ENCODE results near the gene MAP3K19. TPM values are rescaled to one million over a fixed set of nuclear protein-coding genes. Genes with fewer than 3 reads are reported as not detected.

Gene MAP3K19
- not detected in 2 replicates for total RNA-seq (2022)
- percentile 6 among the genes with signal in this experiment for Bru-seq, nascent RNA
- BruChase-seq, experiment 1, labeled RNA remaining after a 6-hour chase: percentile 6 among the genes with signal in this experiment
- percentile 6 among the genes with signal in this experiment for BruChase-seq, experiment 2, labeled RNA remaining after a 2-hour chase
- long read RNA-seq: 0 reads

GRCh38 chr2:135047300-135047699, at the start of gene MAP3K19:
MAP3K19 (minus strand) TSS chr2:135047447; CDS start chr2:135024647, 22,800 bp downstream.
- BruUV-seq (replicated peaks): no TSS peak
- H3K9me3 Mint-ChIP-seq (ENCODE audit: low read depth, unreplicated experiment): no peaks in the 10 kb centered on the region

DNA sequence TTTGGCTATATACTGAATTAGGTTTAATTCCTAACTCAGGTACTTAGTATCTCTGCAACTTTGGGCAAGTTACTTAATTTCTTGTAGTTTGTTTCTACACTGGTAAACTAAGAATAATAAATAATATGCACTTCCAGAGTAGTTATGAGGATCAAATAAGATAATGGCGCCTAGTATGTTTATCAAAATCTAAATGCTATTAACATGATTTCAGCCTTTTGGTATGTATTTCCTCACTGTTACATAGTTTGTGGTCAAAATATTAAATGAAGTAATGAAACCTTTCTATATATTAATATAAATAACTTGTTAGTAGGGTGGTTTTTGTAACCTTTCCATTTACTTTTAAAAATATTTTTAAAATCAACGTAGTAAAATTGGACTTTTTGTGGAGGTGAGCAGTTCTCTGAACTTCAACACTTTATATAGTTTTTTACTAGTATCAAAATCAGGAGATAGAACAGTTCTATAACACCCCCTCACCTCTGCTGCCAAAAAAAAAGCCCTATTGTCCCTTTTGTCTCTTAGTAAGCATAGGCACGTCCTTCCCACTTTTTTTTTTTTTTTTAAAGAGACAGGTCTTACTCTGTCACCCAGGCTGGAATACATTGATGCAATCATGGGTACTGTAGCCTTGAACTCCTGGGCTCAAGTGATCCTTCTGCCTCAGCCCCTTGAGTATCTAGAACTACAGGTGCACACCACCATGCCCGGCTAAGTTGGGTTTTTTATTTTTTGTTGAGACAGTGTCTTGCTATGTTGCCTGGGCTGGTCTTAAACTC, 49.6 kb upstream of the MAP3K19 start:
- intact Hi-C loops (cut with micrococcal nuclease; ENCODE audit: unreplicated experiment): no loop called here
- CTCF ChIA-PET: no interaction called here
- peaks cover 19% of the 10 kb centered on the region for H3K4me1 Mint-ChIP-seq (ENCODE audit: low read depth, unreplicated experiment)
- BruUV-seq (replicated peaks): no TSS peak
- no peak overlapping the region for H3K4me3 Mint-ChIP-seq (ENCODE audit: low read depth, unreplicated experiment)
- no peaks in the 10 kb centered on the region for H3K9me3 Mint-ChIP-seq (ENCODE audit: low read depth, unreplicated experiment)
- no peak overlapping the region for H3K27ac Mint-ChIP-seq (ENCODE audit: unreplicated experiment)
- DNase-seq: no peak
- no peaks in the 10 kb centered on the region for H3K27me3 Mint-ChIP-seq (ENCODE audit: unreplicated experiment)
- TF ChIP-seq CTCF (IDR thresholded peaks at IDR 0.05; ENCODE audit: unreplicated experiment): no peak
- no peaks in the 10 kb centered on the region for H3K36me3 Mint-ChIP-seq (ENCODE audit: insufficient read depth, unreplicated experiment)

More at GRCh38 chr2:135047300-135047699, at the start of gene MAP3K19:
- Mint-ChIP-seq H3K4me1 (ENCODE audit: low read depth, unreplicated experiment) (peaks cover 37% of the 10 kb centered on the region), H3K27ac (ENCODE audit: unreplicated experiment) (no peak within 1 kb of the TSS), H3K27me3 (ENCODE audit: unreplicated experiment) (no peaks in the 10 kb centered on the region), H3K4me3 (ENCODE audit: low read depth, unreplicated experiment) (no peak within 1 kb of the TSS), H3K36me3 (ENCODE audit: insufficient read depth, unreplicated experiment) (peaks cover 5% of the 10 kb centered on the region)
- intact Hi-C loops (cut with micrococcal nuclease; ENCODE audit: unreplicated experiment): loop anchor here (2.0 kb wide), 1 partner anchor 42 kb away; no protein-coding TSS in a partner anchor
- no peak for TF ChIP-seq CTCF (IDR thresholded peaks at IDR 0.05; ENCODE audit: unreplicated experiment)
- DNase-seq: no peak
- CTCF ChIA-PET: interaction anchor here (0.8 kb wide), 1 partner anchor 43 kb away, joined by 3 read pairs; no protein-coding TSS in a partner anchor

DNA sequence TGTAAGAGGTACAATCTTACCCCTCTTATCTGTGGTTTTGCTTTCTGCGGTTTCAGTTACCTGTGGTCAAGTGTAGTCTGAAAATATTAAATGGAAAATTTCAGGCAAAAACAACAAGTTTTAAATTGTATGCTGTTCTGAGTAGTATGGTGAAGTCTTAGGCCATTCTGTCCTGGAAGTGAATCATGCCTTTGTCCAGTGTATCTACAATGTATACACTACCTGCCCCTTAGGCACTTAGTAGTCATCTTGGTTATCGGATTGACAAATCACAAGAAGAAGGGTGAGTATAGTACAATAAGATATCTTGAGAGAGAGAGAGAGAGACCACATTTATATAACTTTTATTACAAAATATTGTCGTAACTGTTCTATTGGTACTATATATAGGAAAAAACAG, 48.3 kb upstream of the MAP3K19 start:
- no peaks in the 10 kb centered on the region for H3K9me3 Mint-ChIP-seq (ENCODE audit: low read depth, unreplicated experiment)
- H3K4me3 Mint-ChIP-seq (ENCODE audit: low read depth, unreplicated experiment): no peak overlapping the region
- no peak overlapping the region for H3K27ac Mint-ChIP-seq (ENCODE audit: unreplicated experiment)
- BruUV-seq (replicated peaks): no TSS peak
- no peak for DNase-seq
- H3K4me1 Mint-ChIP-seq (ENCODE audit: low read depth, unreplicated experiment): peaks cover 29% of the 10 kb centered on the region
- TF ChIP-seq CTCF (IDR thresholded peaks at IDR 0.05; ENCODE audit: unreplicated experiment): no peak
- intact Hi-C loops (cut with micrococcal nuclease; ENCODE audit: unreplicated experiment): no loop called here
- CTCF ChIA-PET: no interaction called here
- H3K27me3 Mint-ChIP-seq (ENCODE audit: unreplicated experiment): no peaks in the 10 kb centered on the region
- no peaks in the 10 kb centered on the region for H3K36me3 Mint-ChIP-seq (ENCODE audit: insufficient read depth, unreplicated experiment)

GRCh38 chr2:135094508-135094907, 47.3 kb upstream of the MAP3K19 start:
- Mint-ChIP-seq H3K27ac (ENCODE audit: unreplicated experiment) (no peak overlapping the region), H3K36me3 (ENCODE audit: insufficient read depth, unreplicated experiment) (no peaks in the 10 kb centered on the region), H3K9me3 (ENCODE audit: low read depth, unreplicated experiment) (no peaks in the 10 kb centered on the region), H3K4me3 (ENCODE audit: low read depth, unreplicated experiment) (no peak overlapping the region), H3K27me3 (ENCODE audit: unreplicated experiment) (no peaks in the 10 kb centered on the region), H3K4me1 (ENCODE audit: low read depth, unreplicated experiment) (peaks cover 29% of the 10 kb centered on the region)
- no TSS peak for BruUV-seq (replicated peaks)
- intact Hi-C loops (cut with micrococcal nuclease; ENCODE audit: unreplicated experiment): loop anchor here (5.0 kb wide), 1 partner anchor 42 kb away; the partner anchor contains the start of gene RAB3GAP1
- DNase-seq: no peak
- no peak for TF ChIP-seq CTCF (IDR thresholded peaks at IDR 0.05; ENCODE audit: unreplicated experiment)
- CTCF ChIA-PET: no interaction called here

Data from Calu3 (cell line).